CD4-positive, CD25-positive, alpha-beta regulatory T cell (primary cell): Measurements from ENCODE around the gene SPAM1. TPM values are rescaled to one million over a fixed set of nuclear protein-coding genes. Genes with fewer than 3 reads are reported as not detected.

Experiments
- ATAC-seq, 2 donors: fragments of 150-1000 bp; cut with Tn5 transposase; one replicate each; pipeline ENCODE4 v1.10.0; 2021; ENCODE audit warnings: low read depth in 2 of 2, moderate number of reproducible peaks in 2 of 2, moderate library complexity in 1 of 2
- DNase-seq, 3 donors: peaks; one replicate each; pipeline versions ENCODE4 v3.0.0 to v3.0.0-alpha.2; 2012 to 2022; ENCODE audit warnings: mixed read lengths in 1 of 3
- H3K27ac ChIP-seq: one replicate; pipeline ENCODE4 v1.7.0; 2013; ENCODE audit warnings: mild to moderate bottlenecking, low read length; ENCODE audit not compliant: insufficient read depth, poor library complexity, severe bottlenecking
- H3K27me3 ChIP-seq: one replicate; pipeline ENCODE4 v1.7.0; 2013; ENCODE audit warnings: low read length; ENCODE audit not compliant: control insufficient read depth, insufficient read depth
- H3K36me3 ChIP-seq: one replicate; pipeline ENCODE4 v1.7.0; 2013; ENCODE audit warnings: mild to moderate bottlenecking, low read length, moderate library complexity; ENCODE audit not compliant: control insufficient read depth, insufficient read depth
- H3K4me1 ChIP-seq: 2 replicates; pipeline ENCODE4 v1.7.0; 2013; ENCODE audit warnings: mild to moderate bottlenecking, low read length; ENCODE audit not compliant: insufficient read depth, control insufficient read depth, poor library complexity, severe bottlenecking
- H3K4me3 ChIP-seq: one replicate; pipeline ENCODE4 v1.7.0; 2013; ENCODE audit warnings: low read depth, mild to moderate bottlenecking, low read length, moderate library complexity
- H3K9me3 ChIP-seq, 2 experiments: 1 replicate in 1 of 2; 2 replicates in 1 of 2; pipeline ENCODE4 v1.7.0; 2013; ENCODE audit warnings: low read length in 2 of 2, mild to moderate bottlenecking in 1 of 2, moderate library complexity in 1 of 2; ENCODE audit not compliant: control insufficient read depth in 2 of 2
- H3K27ac Mint-ChIP-seq, 3 donors: one replicate each; pipeline ENCODE4 v1.8.0; 2020 to 2022; ENCODE audit warnings: mild to moderate bottlenecking in 3 of 3, mixed read lengths in 3 of 3, moderate library complexity in 2 of 3
- H3K27me3 Mint-ChIP-seq: one replicate; pipeline ENCODE4 v1.8.0; 2022; ENCODE audit warnings: mild to moderate bottlenecking, mixed read lengths
- H3K36me3 Mint-ChIP-seq: one replicate; pipeline ENCODE4 v1.8.0; 2020; ENCODE audit warnings: mixed read lengths
- H3K4me1 Mint-ChIP-seq, 4 donors: one replicate each; pipeline ENCODE4 v1.8.0; 2020 to 2022; ENCODE audit warnings: mixed read lengths in 4 of 4, mild to moderate bottlenecking in 1 of 4
- H3K4me3 Mint-ChIP-seq, 4 donors: one replicate each; pipeline ENCODE4 v1.8.0; 2020 to 2022; ENCODE audit warnings: mild to moderate bottlenecking in 4 of 4, mixed read lengths in 4 of 4, moderate library complexity in 3 of 4
- H3K9me3 Mint-ChIP-seq, 7 donors: one replicate each; pipeline ENCODE4 v1.8.0; 2020 to 2022; ENCODE audit warnings: mixed read lengths in 7 of 7, mild to moderate bottlenecking in 3 of 7, moderate library complexity in 2 of 7
- polyA plus RNA-seq, 4 donors: library from polyadenylated mRNA; unstranded; fragments of 300-500 nt; fragmentation: Illumina TruSeq; gene quantifications; one replicate each; pipeline ENCODE4 v1.2.3, GENCODE V29; 2021
- total RNA-seq: library from RNA; stranded (reverse); gene quantifications from one replicate; pipeline ENCODE4 v1.2.3, GENCODE V29; 2022

The SPAM1 gene
- total and polyA plus RNA-seq, 5 donors from 2014 or later, result not detected

GRCh38 chr7:123979876-123980275, 54.8 kb downstream of the SPAM1 start:
- Mint-ChIP-seq H3K27me3 (no peaks in the 10 kb centered on the region), H3K9me3 (peaks cover 0 to 4% (median 3%) of the 10 kb centered on the region in 7 donors), H3K4me1 (no peaks in the 10 kb centered on the region), H3K27ac (no peak overlapping the region), H3K36me3 (no peaks in the 10 kb centered on the region), H3K4me3 (no peak overlapping the region)
- Histone ChIP-seq H3K27me3 (no peaks in the 10 kb centered on the region), H3K4me3 (no peak overlapping the region), H3K9me3 (no peaks in the 10 kb centered on the region), H3K27ac (no peak overlapping the region), H3K36me3 (no peaks in the 10 kb centered on the region), H3K4me1 (no peaks in the 10 kb centered on the region)
- no peak for DNase-seq
- ATAC-seq, result no peak

GRCh38 chr7:123987445-123987844, 62.4 kb downstream of the SPAM1 start:
- Mint-ChIP-seq H3K27ac (no peak overlapping the region), H3K36me3 (no peaks in the 10 kb centered on the region), H3K4me3 (no peak overlapping the region), H3K9me3 (peaks cover 0 to 5% (median 0%) of the 10 kb centered on the region in 7 donors), H3K4me1 (no peaks in the 10 kb centered on the region), H3K27me3 (no peaks in the 10 kb centered on the region)
- Histone ChIP-seq H3K4me3 (no peak overlapping the region), H3K4me1 (no peaks in the 10 kb centered on the region), H3K36me3 (no peaks in the 10 kb centered on the region), H3K9me3 (no peaks in the 10 kb centered on the region), H3K27me3 (no peaks in the 10 kb centered on the region), H3K27ac (no peak overlapping the region)
- DNase-seq (no peak), ATAC-seq (no peak)

GRCh38 chr7:123992913-123993518, 68.0 kb downstream of the SPAM1 start:
- DNase-seq, result no peak
- ATAC-seq, result no peak
- no peak overlapping the region for H3K4me3 Mint-ChIP-seq
- no peaks in the 10 kb centered on the region for H3K4me1 Mint-ChIP-seq
- H3K27ac Mint-ChIP-seq, result no peak overlapping the region
- no peak overlapping the region for H3K27ac ChIP-seq
- H3K4me1 ChIP-seq, result no peaks in the 10 kb centered on the region
- peaks cover 0 to 11% (median 2%) of the 10 kb centered on the region in 7 donors for H3K9me3 Mint-ChIP-seq
- H3K36me3 ChIP-seq, result no peaks in the 10 kb centered on the region
- H3K27me3 ChIP-seq, result no peaks in the 10 kb centered on the region
- H3K27me3 Mint-ChIP-seq, result no peaks in the 10 kb centered on the region
- no peak overlapping the region for H3K4me3 ChIP-seq
- H3K36me3 Mint-ChIP-seq, result no peaks in the 10 kb centered on the region
- no peaks in the 10 kb centered on the region for H3K9me3 ChIP-seq

- Histone ChIP-seq H3K4me1 (no peaks in the 10 kb centered on the region), H3K4me3 (no peak overlapping the region), H3K27ac (no peak overlapping the region), H3K36me3 (no peaks in the 10 kb centered on the region), H3K9me3 (no peaks in the 10 kb centered on the region), H3K27me3 (no peaks in the 10 kb centered on the region)
- Mint-ChIP-seq H3K36me3 (no peaks in the 10 kb centered on the region), H3K27ac (no peak overlapping the region), H3K27me3 (no peaks in the 10 kb centered on the region), H3K4me1 (no peaks in the 10 kb centered on the region), H3K9me3 (peaks cover 0 to 11% (median 4%) of the 10 kb centered on the region in 7 donors), H3K4me3 (no peak overlapping the region)
- ATAC-seq (no peak), DNase-seq (no peak)
These were observed 69.0 kb downstream of the SPAM1 start for GRCh38 chr7:123993996-123994395.

GRCh38 chr7:123994449-123994848, 69.4 kb downstream of the SPAM1 start:
- Histone ChIP-seq H3K27ac (no peak overlapping the region), H3K4me3 (no peak overlapping the region), H3K4me1 (no peaks in the 10 kb centered on the region), H3K27me3 (no peaks in the 10 kb centered on the region), H3K36me3 (no peaks in the 10 kb centered on the region), H3K9me3 (no peaks in the 10 kb centered on the region)
- ATAC-seq, result no peak
- no peaks in the 10 kb centered on the region for H3K4me1 Mint-ChIP-seq
- DNase-seq, result no peak
- no peak overlapping the region for H3K4me3 Mint-ChIP-seq
- H3K27me3 Mint-ChIP-seq, result no peaks in the 10 kb centered on the region
- no peaks in the 10 kb centered on the region for H3K36me3 Mint-ChIP-seq
- no peak overlapping the region for H3K27ac Mint-ChIP-seq
- H3K9me3 Mint-ChIP-seq, result peaks cover 0 to 11% (median 4%) of the 10 kb centered on the region in 7 donors

GRCh38 chr7:123995617-123996326, 70.7 kb downstream of the SPAM1 start:
- no peaks in the 10 kb centered on the region for H3K36me3 Mint-ChIP-seq
- H3K4me1 Mint-ChIP-seq, result no peaks in the 10 kb centered on the region

GRCh38 chr7:123996327-123996625, 71.2 kb downstream of the SPAM1 start:
- Histone ChIP-seq H3K36me3 (no peaks in the 10 kb centered on the region), H3K4me1 (no peaks in the 10 kb centered on the region), H3K9me3 (no peaks in the 10 kb centered on the region), H3K27ac (no peak overlapping the region), H3K4me3 (no peak overlapping the region), H3K27me3 (no peaks in the 10 kb centered on the region)
- Mint-ChIP-seq H3K4me3 (no peak overlapping the region), H3K36me3 (no peaks in the 10 kb centered on the region), H3K9me3 (peaks cover 0 to 11% (median 4%) of the 10 kb centered on the region in 7 donors), H3K27ac (no peak overlapping the region), H3K4me1 (no peaks in the 10 kb centered on the region), H3K27me3 (no peaks in the 10 kb centered on the region)
- no peak for DNase-seq
- no peak for ATAC-seq

More at GRCh38 chr7:123995617-123996326, 70.7 kb downstream of the SPAM1 start:
- H3K4me3 Mint-ChIP-seq, result no peak overlapping the region
- no peak overlapping the region for H3K27ac ChIP-seq
- peaks cover 0 to 11% (median 4%) of the 10 kb centered on the region in 7 donors for H3K9me3 Mint-ChIP-seq
- H3K4me1 ChIP-seq, result no peaks in the 10 kb centered on the region
- no peak overlapping the region for H3K27ac Mint-ChIP-seq
- H3K9me3 ChIP-seq, result no peaks in the 10 kb centered on the region
- no peaks in the 10 kb centered on the region for H3K27me3 ChIP-seq
- no peak for DNase-seq
- H3K36me3 ChIP-seq, result no peaks in the 10 kb centered on the region
- no peak overlapping the region for H3K4me3 ChIP-seq
- ATAC-seq, result no peak
- H3K27me3 Mint-ChIP-seq, result no peaks in the 10 kb centered on the region

- Histone ChIP-seq H3K36me3 (no peaks in the 10 kb centered on the region), H3K4me3 (no peak overlapping the region), H3K4me1 (no peaks in the 10 kb centered on the region), H3K27ac (no peak overlapping the region), H3K27me3 (no peaks in the 10 kb centered on the region), H3K9me3 (no peaks in the 10 kb centered on the region)
- DNase-seq, result no peak
- H3K27me3 Mint-ChIP-seq, result no peaks in the 10 kb centered on the region
- ATAC-seq, result no peak
- peaks cover 0 to 19% (median 6%) of the 10 kb centered on the region in 7 donors for H3K9me3 Mint-ChIP-seq
- H3K4me1 Mint-ChIP-seq, result no peaks in the 10 kb centered on the region
- H3K36me3 Mint-ChIP-seq, result no peaks in the 10 kb centered on the region
- H3K4me3 Mint-ChIP-seq, result no peak overlapping the region
- no peak overlapping the region for H3K27ac Mint-ChIP-seq
These were observed 73.9 kb downstream of the SPAM1 start for GRCh38 chr7:123998921-123999320.
